Fibroblast of skin of left quadriceps (primary cell): ENCODE measurements around the gene RPL9.
"Not testable (repeated sequence)": the region's sequence is repeated elsewhere in the genome, so short reads cannot be mapped to it uniquely, and the experiment has no call there.

ENCODE experiments used
- DNase-seq, 2 experiments: peaks; one replicate each; pipeline ENCODE4 v3.0.0-alpha.2; 2013; ENCODE audit warnings: low read depth in 2 of 2

The RPL9 gene

GRCh38 chr4:39466747-39467146 is 8.0 kb upstream of the RPL9 start:
- no peak for DNase-seq

GRCh38 chr4:39464886-39465501 is 6.3 kb upstream of the RPL9 start:
- peak; percentile 64 to 68 for DNase-seq

GRCh38 chr4:39458161-39458504 is 589 bp downstream of the RPL9 start:
- not testable (repeated sequence) for DNase-seq

GRCh38 chr4:39456946-39457763 is 1.6 kb downstream of the RPL9 start:
- DNase-seq, result no peak

GRCh38 chr4:39455486-39455885 is 3.2 kb downstream of the RPL9 start:
- no peak for DNase-seq

- no peak for DNase-seq
Measured at GRCh38 chr4:39453738-39454137, 5.0 kb downstream of the RPL9 start.

- no peak for DNase-seq
Measured at GRCh38 chr4:39452860-39453587, 5.7 kb downstream of the RPL9 start.

GRCh38 chr4:39452153-39452859 is 6.4 kb downstream of the RPL9 start:
- DNase-seq, result no peak

- no peak for DNase-seq
Measured at GRCh38 chr4:39451423-39452023, 7.2 kb downstream of the RPL9 start.

- no peak for DNase-seq
Measured at GRCh38 chr4:39450618-39451017, 8.1 kb downstream of the RPL9 start.

- DNase-seq, result peak; percentile 4 to 6
Measured at GRCh38 chr4:39446842-39447573, 11.7 kb downstream of the RPL9 start.

GRCh38 chr4:39446483-39446841 is 12.3 kb downstream of the RPL9 start:
- no peak for DNase-seq

GRCh38 chr4:39442998-39443397 is 15.7 kb downstream of the RPL9 start:
- no peak for DNase-seq

- DNase-seq, result no peak
Measured at GRCh38 chr4:39441593-39441992, 17.1 kb downstream of the RPL9 start.

GRCh38 chr4:39435659-39436563 is 22.8 kb downstream of the RPL9 start:
- no peak for DNase-seq

GRCh38 chr4:39433878-39434492 is 24.7 kb downstream of the RPL9 start:
- no peak for DNase-seq

GRCh38 chr4:39429476-39430334 is 29.0 kb downstream of the RPL9 start:
- no peak for DNase-seq

GRCh38 chr4:39427520-39428114 is 31.1 kb downstream of the RPL9 start:
- no peak for DNase-seq
